ENCODE data around the gene VPS26B.

DNA sequence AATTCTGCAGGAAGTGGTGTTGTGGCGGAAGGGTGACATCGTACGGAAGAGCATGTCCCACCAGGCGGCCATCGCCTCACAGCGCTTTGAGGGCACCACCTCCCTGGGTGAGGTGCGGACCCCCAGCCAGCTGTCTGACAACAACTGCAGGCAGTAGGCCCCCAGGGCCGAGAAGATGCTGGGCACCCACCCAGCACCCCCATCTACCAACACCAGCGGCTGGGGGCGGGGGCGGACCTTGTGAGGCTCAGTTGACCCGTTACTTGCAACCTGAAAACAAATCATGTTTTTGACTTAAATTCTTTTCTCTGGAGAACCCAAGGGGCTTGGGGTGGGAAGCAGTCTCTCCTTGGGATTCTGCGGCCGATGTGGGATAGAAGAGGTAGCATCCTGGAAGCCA is 21.0 kb downstream of the VPS26B start:
- TF ChIP-seq MYC (IDR thresholded peaks at IDR 0.05; ENCODE audit: low read depth, low read length) (no peak), POLR2AphosphoS5 (IDR thresholded peaks at IDR 0.05; ENCODE audit: insufficient read depth, low read depth, low read length) (no peak), FOS (IDR thresholded peaks at IDR 0.05; ENCODE audit: borderline replicate concordance, insufficient read depth, low read length) (no peak), POLR2A (IDR thresholded peaks at IDR 0.05; ENCODE audit: low read depth, low read length) (no peak), MAX (IDR thresholded peaks at IDR 0.05; ENCODE audit: insufficient read depth, insufficient read length) (no peak), EZH2 (IDR thresholded peaks at IDR 0.05; ENCODE audit: borderline replicate concordance, low read depth, low read length, severe bottlenecking) (no peak), GATA2 (IDR thresholded peaks at IDR 0.05; ENCODE audit: insufficient read depth, insufficient read length, low read depth, low read length) (no peak), JUN (IDR thresholded peaks at IDR 0.05; ENCODE audit: borderline replicate concordance, insufficient read depth, insufficient read length, low read depth) (no peak)
- TF ChIP-seq, protein P1, sequence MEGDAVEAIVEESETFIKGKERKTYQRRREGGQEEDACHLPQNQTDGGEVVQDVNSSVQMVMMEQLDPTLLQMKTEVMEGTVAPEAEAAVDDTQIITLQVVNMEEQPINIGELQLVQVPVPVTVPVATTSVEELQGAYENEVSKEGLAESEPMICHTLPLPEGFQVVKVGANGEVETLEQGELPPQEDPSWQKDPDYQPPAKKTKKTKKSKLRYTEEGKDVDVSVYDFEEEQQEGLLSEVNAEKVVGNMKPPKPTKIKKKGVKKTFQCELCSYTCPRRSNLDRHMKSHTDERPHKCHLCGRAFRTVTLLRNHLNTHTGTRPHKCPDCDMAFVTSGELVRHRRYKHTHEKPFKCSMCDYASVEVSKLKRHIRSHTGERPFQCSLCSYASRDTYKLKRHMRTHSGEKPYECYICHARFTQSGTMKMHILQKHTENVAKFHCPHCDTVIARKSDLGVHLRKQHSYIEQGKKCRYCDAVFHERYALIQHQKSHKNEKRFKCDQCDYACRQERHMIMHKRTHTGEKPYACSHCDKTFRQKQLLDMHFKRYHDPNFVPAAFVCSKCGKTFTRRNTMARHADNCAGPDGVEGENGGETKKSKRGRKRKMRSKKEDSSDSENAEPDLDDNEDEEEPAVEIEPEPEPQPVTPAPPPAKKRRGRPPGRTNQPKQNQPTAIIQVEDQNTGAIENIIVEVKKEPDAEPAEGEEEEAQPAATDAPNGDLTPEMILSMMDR (IDR thresholded peaks at IDR 0.05; ENCODE audit: extremely low read depth in 1 of 2, insufficient read depth in 1 of 2, low read depth in 1 of 2, low read length in 2 of 2): no peak
